Measurements from ENCODE around the gene C11orf97.
A peak's percentile ranks its signal among the peaks of the same experiment; 100 is the strongest.

The C11orf97 gene

DNA sequence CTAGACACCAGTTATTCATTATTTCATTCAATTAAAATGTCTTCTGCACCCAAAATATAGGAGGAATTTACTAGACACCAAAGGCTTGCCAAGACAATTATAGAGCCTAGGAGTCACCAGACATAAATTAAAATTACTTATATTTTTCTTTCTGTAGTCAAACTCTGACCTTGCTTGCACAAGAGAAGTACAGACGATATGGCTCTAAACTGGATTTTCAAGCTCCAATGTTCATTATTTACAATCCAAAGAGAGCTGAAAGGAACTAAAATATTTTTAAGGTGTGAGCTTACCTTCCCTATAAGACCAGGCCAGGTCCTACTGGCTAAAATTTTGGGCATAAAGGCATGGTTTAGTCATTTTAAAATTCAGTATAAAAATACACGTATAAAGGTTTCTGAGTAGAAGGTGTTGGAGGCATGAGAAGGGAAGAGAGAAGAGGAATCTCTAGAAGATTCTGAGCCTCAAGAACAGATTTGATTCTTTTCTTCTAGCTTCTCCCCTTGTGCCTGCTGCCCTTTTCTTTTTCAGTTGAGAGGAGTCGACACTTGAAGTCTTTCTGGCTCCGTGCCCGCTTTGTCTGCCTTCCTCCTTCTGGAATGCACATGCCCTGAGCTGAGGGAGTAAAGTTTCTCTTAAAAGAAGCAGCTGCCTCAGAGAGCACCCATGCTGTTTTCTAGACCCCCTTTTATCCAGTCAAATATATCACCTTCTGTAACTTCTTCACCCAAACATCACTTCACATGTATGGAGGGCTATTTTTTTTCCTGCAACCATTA is 13.5 kb downstream of the C11orf97 start:
- TF ChIP-seq, protein P1, sequence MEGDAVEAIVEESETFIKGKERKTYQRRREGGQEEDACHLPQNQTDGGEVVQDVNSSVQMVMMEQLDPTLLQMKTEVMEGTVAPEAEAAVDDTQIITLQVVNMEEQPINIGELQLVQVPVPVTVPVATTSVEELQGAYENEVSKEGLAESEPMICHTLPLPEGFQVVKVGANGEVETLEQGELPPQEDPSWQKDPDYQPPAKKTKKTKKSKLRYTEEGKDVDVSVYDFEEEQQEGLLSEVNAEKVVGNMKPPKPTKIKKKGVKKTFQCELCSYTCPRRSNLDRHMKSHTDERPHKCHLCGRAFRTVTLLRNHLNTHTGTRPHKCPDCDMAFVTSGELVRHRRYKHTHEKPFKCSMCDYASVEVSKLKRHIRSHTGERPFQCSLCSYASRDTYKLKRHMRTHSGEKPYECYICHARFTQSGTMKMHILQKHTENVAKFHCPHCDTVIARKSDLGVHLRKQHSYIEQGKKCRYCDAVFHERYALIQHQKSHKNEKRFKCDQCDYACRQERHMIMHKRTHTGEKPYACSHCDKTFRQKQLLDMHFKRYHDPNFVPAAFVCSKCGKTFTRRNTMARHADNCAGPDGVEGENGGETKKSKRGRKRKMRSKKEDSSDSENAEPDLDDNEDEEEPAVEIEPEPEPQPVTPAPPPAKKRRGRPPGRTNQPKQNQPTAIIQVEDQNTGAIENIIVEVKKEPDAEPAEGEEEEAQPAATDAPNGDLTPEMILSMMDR (IDR thresholded peaks at IDR 0.05; ENCODE audit: insufficient read depth, low read depth, low read length, missing control alignments) = no peak
- no peak overlapping the region for H3K4me3 ChIP-seq (ENCODE audit: low read length)
- DNase-seq (ENCODE audit: low read depth) = peak; percentile 64

DNA sequence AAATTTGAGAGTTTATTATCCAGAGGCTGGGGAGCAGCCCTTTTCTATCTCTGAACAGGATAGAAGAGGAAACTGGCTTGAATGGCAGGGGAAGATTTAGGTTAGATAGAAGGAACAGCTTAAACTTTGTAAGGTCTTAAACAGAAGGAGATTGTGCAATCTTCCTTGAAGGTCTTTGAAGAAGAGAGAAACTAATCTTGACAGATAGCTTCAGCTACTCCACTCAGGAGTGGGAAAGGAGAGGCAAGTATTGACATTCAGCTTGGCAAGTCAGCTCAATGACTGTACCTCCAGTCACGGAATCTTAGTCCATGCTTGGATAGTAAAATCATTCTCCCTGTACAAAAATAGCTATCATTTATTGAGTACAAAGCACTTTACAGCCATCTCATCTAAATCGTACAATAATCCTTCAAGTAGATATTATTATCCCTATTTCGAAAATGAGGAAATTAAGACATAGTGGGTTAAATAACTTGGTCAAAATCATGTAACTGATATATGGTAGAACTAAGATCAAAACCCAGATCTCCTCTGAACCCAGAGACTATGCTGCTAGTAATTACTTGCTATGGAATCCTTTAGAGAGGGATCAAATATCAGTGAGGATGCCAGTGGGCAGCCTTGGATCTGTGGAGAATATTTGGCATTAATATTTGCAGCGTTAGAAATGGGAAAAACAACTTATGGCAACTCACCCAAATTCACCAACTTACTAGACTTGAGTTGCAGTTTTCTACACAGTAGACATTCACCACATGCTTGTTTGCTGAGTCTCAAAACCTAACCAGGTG is 14.6 kb downstream of the C11orf97 start:
- H3K4me3 ChIP-seq (ENCODE audit: low read length) = no peak overlapping the region
- TF ChIP-seq, protein P1 (IDR thresholded peaks at IDR 0.05; ENCODE audit: insufficient read depth, low read depth, low read length, missing control alignments) = no peak

DNA sequence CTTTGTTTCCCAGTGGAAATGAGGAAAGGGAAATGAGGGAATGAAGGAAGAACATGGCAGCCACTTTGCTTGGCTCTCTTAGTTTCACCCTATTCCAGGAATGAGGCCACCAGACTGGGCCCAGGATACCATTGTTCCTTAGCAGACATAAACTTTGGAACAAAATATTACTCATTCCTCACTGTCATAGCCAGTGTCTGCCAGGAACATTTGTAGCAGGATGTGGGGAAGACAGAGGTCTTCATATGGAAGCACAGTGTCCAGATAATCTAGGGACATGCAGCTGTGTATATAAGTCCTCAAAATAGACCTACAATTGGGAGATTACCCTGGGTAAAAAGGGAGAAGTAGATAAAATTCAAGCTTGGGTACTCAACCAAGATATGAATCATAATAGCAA is 16.3 kb downstream of the C11orf97 start:
- no peak for DNase-seq (ENCODE audit: low read depth)
- no peak overlapping the region for H3K4me3 ChIP-seq (ENCODE audit: low read length)
- TF ChIP-seq, protein P1 (IDR thresholded peaks at IDR 0.05; ENCODE audit: insufficient read depth, low read depth, low read length, missing control alignments) = no peak

More for the DNA sequence above, 14.6 kb downstream of the C11orf97 start:
- DNase-seq (ENCODE audit: low read depth) = peak; percentile 43

DNA sequence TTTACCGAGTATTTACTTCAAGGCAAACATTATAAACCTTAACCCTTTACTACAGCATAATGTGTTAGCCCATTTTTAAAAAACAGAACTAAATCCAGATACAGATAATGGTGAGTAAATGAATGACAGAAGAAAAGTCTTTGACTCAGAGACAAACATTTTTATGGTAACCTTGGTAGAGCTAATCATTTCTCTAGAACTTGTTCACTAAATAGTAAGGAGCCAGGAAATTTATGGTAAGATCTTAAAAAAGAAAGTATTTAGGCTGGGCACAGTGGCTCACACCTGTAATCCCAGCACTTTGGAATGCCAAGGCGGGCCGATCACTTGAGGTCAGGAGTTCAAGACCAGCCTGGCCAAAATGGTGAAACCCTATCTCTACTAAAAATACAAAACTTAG is 19.9 kb downstream of the C11orf97 start:
- TF ChIP-seq, protein P1 (IDR thresholded peaks at IDR 0.05; ENCODE audit: insufficient read depth, low read depth, low read length, missing control alignments) = no peak
- DNase-seq (ENCODE audit: low read depth) = no peak
- H3K4me3 ChIP-seq (ENCODE audit: low read length) = no peak overlapping the region

DNA sequence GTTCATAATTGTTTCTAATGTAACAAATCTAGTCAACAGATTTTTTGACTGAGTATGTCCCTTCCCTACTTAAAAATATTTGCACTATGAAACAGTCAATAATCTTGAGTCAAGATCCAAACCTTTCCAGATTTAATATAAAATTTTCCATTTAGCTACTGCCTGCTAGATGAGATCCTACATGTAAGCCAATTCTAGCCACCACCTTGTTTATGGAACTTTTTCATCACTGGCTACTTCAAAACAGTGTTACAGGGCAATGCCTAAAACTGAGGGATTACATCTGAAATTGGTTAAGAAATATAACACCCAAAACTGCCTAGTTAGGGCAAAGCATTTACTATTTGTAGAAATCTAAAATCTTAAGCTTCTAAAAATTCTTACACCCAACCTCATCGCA is 20.9 kb downstream of the C11orf97 start:
- TF ChIP-seq, protein P1 (IDR thresholded peaks at IDR 0.05; ENCODE audit: insufficient read depth, low read depth, low read length, missing control alignments) = no peak
- H3K4me3 ChIP-seq (ENCODE audit: low read length) = no peak overlapping the region
- DNase-seq (ENCODE audit: low read depth) = no peak

- TF ChIP-seq, protein P1 (IDR thresholded peaks at IDR 0.05; ENCODE audit: insufficient read depth, low read depth, low read length, missing control alignments) = no peak
- DNase-seq (ENCODE audit: low read depth) = no peak
- H3K4me3 ChIP-seq (ENCODE audit: low read length) = no peak overlapping the region
Observed at GRCh38 chr11:94533696-94534630, 21.7 kb downstream of the C11orf97 start.
